WTC11 (cell line): Measurements from ENCODE around the gene PCSK9.

Experiments used
- ATF2 ChIP-seq: sonication (generic); formaldehyde crosslinking; IDR thresholded peaks from 2 replicates; pipeline ENCODE4 v1.8.1; 2022; ENCODE audit warnings: low read depth, missing genetic modification reagents, borderline replicate concordance
- ATF3 ChIP-seq: sonication (generic); formaldehyde crosslinking; conservative IDR thresholded peaks from 2 replicates; pipeline ENCODE4 v1.8.1; 2022; ENCODE audit warnings: mild to moderate bottlenecking, missing genetic modification reagents
- CTCF ChIP-seq: fragments of 200-600 bp; IDR thresholded peaks from 2 replicates; pipeline ENCODE4 v1.8.0; 2022; ENCODE audit warnings: antibody characterized with exemption
- FOXJ3 ChIP-seq: sonication (generic); formaldehyde crosslinking; IDR thresholded peaks from 2 replicates; pipeline ENCODE4 v1.9.0; 2021; ENCODE audit warnings: missing genetic modification reagents, mild to moderate bottlenecking, borderline replicate concordance
- NFYB ChIP-seq: sonication (generic); formaldehyde crosslinking; conservative IDR thresholded peaks from 2 replicates; pipeline ENCODE4 v1.8.0; 2022; ENCODE audit warnings: low read depth, missing genetic modification reagents
- NR2C2 ChIP-seq: sonication (generic); formaldehyde crosslinking; IDR thresholded peaks from 2 replicates; pipeline ENCODE4 v1.8.0; 2022; ENCODE audit warnings: mild to moderate bottlenecking, missing genetic modification reagents
- PREB ChIP-seq: sonication (generic); formaldehyde crosslinking; IDR thresholded peaks from 2 replicates; pipeline ENCODE4 v1.8.1; 2022; ENCODE audit warnings: mild to moderate bottlenecking, missing genetic modification reagents, moderate library complexity, borderline replicate concordance
- STAT6 ChIP-seq: sonication (generic); formaldehyde crosslinking; conservative IDR thresholded peaks from 2 replicates; pipeline ENCODE4 v1.8.1; 2023; ENCODE audit warnings: mild to moderate bottlenecking, low read depth, missing genetic modification reagents, moderate library complexity
- USF2 ChIP-seq: sonication (generic); formaldehyde crosslinking; IDR thresholded peaks from 2 replicates; pipeline ENCODE4 v1.8.1; 2023; ENCODE audit warnings: mild to moderate bottlenecking, missing genetic modification reagents, moderate library complexity
- ZNF138 ChIP-seq: sonication (generic); formaldehyde crosslinking; conservative IDR thresholded peaks from 2 replicates; pipeline ENCODE4 v1.8.1; 2022; ENCODE audit warnings: mild to moderate bottlenecking, moderate library complexity, missing genetic modification reagents

- TF ChIP-seq NFYB (CRISPR knock-in tag): no peak
- no peak for TF ChIP-seq CTCF
- TF ChIP-seq STAT6 (CRISPR knock-in tag): no peak
- TF ChIP-seq ATF2 (CRISPR knock-in tag): no peak
- TF ChIP-seq PREB (CRISPR knock-in tag): no peak
- no peak for TF ChIP-seq FOXJ3 (CRISPR knock-in tag)
- TF ChIP-seq ATF3 (CRISPR knock-in tag): no peak
- TF ChIP-seq NR2C2 (CRISPR knock-in tag): no peak
- no peak for TF ChIP-seq USF2 (CRISPR knock-in tag)
- no peak for TF ChIP-seq ZNF138 (CRISPR knock-in tag)
Observed at GRCh38 chr1:55048453-55049270, 9.3 kb downstream of the PCSK9 start.
